GM12878 (cell line): ENCODE data around the gene PROZ. TPM values are rescaled to one million over a fixed set of nuclear protein-coding genes. Genes with fewer than 3 reads are reported as not detected.

Experiments
- BACH1 ChIP-seq: fragments of 450-650 bp; IDR thresholded peaks from 2 replicates; pipeline ENCODE4 v1.6.1; 2017; ENCODE audit warnings: mild to moderate bottlenecking, borderline replicate concordance
- BRCA1 ChIP-seq: IDR thresholded peaks from 2 replicates; pipeline ENCODE4 v1.6.1; 2011; ENCODE audit warnings: low read depth, low read length, improper control_type of control experiment
- CREM ChIP-seq: IDR thresholded peaks from 2 replicates; pipeline ENCODE4 v1.6.1; 2014; ENCODE audit warnings: antibody characterized with exemption, low read depth
- GATAD2B ChIP-seq: fragments of 450-650 bp; conservative IDR thresholded peaks from 2 replicates; pipeline ENCODE4 v1.6.1; 2017; ENCODE audit warnings: low read depth, mild to moderate bottlenecking, moderate library complexity
- HDAC6 ChIP-seq: fragments of 200-600 bp; sonication (generic); IDR thresholded peaks from one replicate; pipeline ENCODE4 v1.8.0; 2017; ENCODE audit warnings: antibody characterized with exemption; ENCODE audit not compliant: unreplicated experiment
- IRF3 ChIP-seq: fragments of 450-650 bp; IDR thresholded peaks from 2 replicates; pipeline ENCODE4 v1.6.1; 2014; ENCODE audit warnings: mild to moderate bottlenecking
- JUND ChIP-seq: IDR thresholded peaks from 2 replicates; pipeline ENCODE4 v1.6.1; 2012; ENCODE audit warnings: low read depth, mild to moderate bottlenecking, low read length, improper control_type of control experiment, moderate library complexity
- KAT2A ChIP-seq: conservative IDR thresholded peaks from 2 replicates; pipeline ENCODE4 v1.6.1; 2011; ENCODE audit warnings: low read depth, low read length; ENCODE audit not compliant: control insufficient read depth
- MEF2A ChIP-seq: IDR thresholded peaks from 2 replicates; pipeline ENCODE4 v1.6.1; 2011; ENCODE audit warnings: low read depth, mild to moderate bottlenecking, low read length, moderate library complexity; ENCODE audit not compliant: insufficient read depth
- MXI1 ChIP-seq: fragments of 150-350 bp; IDR thresholded peaks from 2 replicates; pipeline ENCODE4 v1.6.1; 2011; ENCODE audit warnings: low read depth, mild to moderate bottlenecking, inconsistent platforms, low read length, improper control_type of control experiment
- NFYA ChIP-seq: IDR thresholded peaks from 2 replicates; pipeline ENCODE4 v1.6.1; 2011; ENCODE audit warnings: low read depth, mild to moderate bottlenecking, low read length, improper control_type of control experiment, borderline replicate concordance
- NKRF ChIP-seq: fragments of 450-650 bp; conservative IDR thresholded peaks from 2 replicates; pipeline ENCODE4 v1.6.1; 2017; ENCODE audit warnings: mild to moderate bottlenecking, moderate library complexity
- NR2F1 ChIP-seq: fragments of 450-650 bp; conservative IDR thresholded peaks from 2 replicates; pipeline ENCODE4 v1.6.1; 2017; ENCODE audit warnings: mild to moderate bottlenecking
- PAX5 ChIP-seq: IDR thresholded peaks from 2 replicates; pipeline ENCODE4 v1.6.1; 2011; ENCODE audit warnings: low read depth, low read length, borderline replicate concordance
- PBX3 ChIP-seq: IDR thresholded peaks from 2 replicates; pipeline ENCODE4 v1.6.1; 2011; ENCODE audit warnings: mild to moderate bottlenecking, low read depth, low read length, moderate library complexity; ENCODE audit not compliant: insufficient replicate concordance
- POLR2A ChIP-seq: IDR thresholded peaks from 2 replicates; pipeline ENCODE4 v1.6.1; 2011; ENCODE audit warnings: low read depth, mild to moderate bottlenecking, low read length
- RAD21 ChIP-seq: IDR thresholded peaks from 2 replicates; pipeline ENCODE4 v1.6.1; 2011; ENCODE audit warnings: mild to moderate bottlenecking, low read depth, low read length, moderate library complexity; ENCODE audit not compliant: insufficient read depth
- RAD51 ChIP-seq: fragments of 450-650 bp; IDR thresholded peaks from 2 replicates; pipeline ENCODE4 v1.6.1; 2016; ENCODE audit warnings: moderate library complexity, mild to moderate bottlenecking, inconsistent platforms
- RELA ChIP-seq: fragments of 450-650 bp; IDR thresholded peaks from 2 replicates; pipeline ENCODE4 v1.8.0; 2014; ENCODE audit warnings: borderline replicate concordance; ENCODE audit not compliant: partially characterized antibody
- SIN3A ChIP-seq: IDR thresholded peaks from 2 replicates; pipeline ENCODE4 v1.6.1; 2012; ENCODE audit warnings: low read depth, low read length, improper control_type of control experiment
- SREBF2 ChIP-seq: IDR thresholded peaks from 2 replicates; pipeline ENCODE4 v1.6.1; 2012; ENCODE audit warnings: mild to moderate bottlenecking, low read length
- SUPT20H ChIP-seq: IDR thresholded peaks from 2 replicates; pipeline ENCODE4 v1.6.1; 2011; ENCODE audit warnings: low read depth, mild to moderate bottlenecking, low read length, moderate library complexity, borderline replicate concordance; ENCODE audit not compliant: control insufficient read depth
- USF2 ChIP-seq: IDR thresholded peaks from 2 replicates; pipeline ENCODE4 v1.6.1; 2011; ENCODE audit warnings: low read depth, low read length, improper control_type of control experiment, borderline replicate concordance
- WRNIP1 ChIP-seq: IDR thresholded peaks from 2 replicates; pipeline ENCODE4 v1.6.1; 2011; ENCODE audit warnings: low read depth, low read length, improper control_type of control experiment, borderline replicate concordance
- YBX1 ChIP-seq: fragments of 450-650 bp; IDR thresholded peaks from 2 replicates; pipeline ENCODE4 v1.6.1; 2016; ENCODE audit warnings: antibody characterized with exemption
- YY1 ChIP-seq: IDR thresholded peaks from 2 replicates; pipeline ENCODE4 v1.6.1; 2011; ENCODE audit warnings: low read depth, mild to moderate bottlenecking, low read length
- polyA plus RNA-seq, 11 experiments: library from polyadenylated mRNA; depleted of rRNA in 4 of 11; unstranded in 6 of 11; stranded (reverse) in 5 of 11; fragments of >200 nt; fragmentation: Nextera tagmentation in 4 of 11; fragmentation: Illumina TruSeq in 1 of 11; extraction: Ambion mirVana in 4 of 11; extraction: Trizol in 1 of 11; gene quantifications; 1 replicate in 1 of 11; 2 replicates in 10 of 11; pipeline versions ENCODE4 v1.2.1 to v1.2.3, GENCODE V29; 2011 to 2016; ENCODE audit warnings: inconsistent platforms in 2 of 11, missing spikeins in 2 of 11, low read depth in 1 of 11
- total RNA-seq, 4 experiments: library from RNA; depleted of rRNA in 3 of 4; stranded (reverse); fragments of >200 nt in 3 of 4; fragmentation: Illumina TruSeq in 1 of 4; extraction: Trizol in 1 of 4; gene quantifications; 2 replicates each; pipeline versions ENCODE4 v1.2.1 to v1.2.3, GENCODE V29; 2013 to 2021

PROZ gene
- total and polyA plus RNA-seq, 10 of the 15 experiments (the other 5 are each of a cell fraction or from before 2014, with no cell fraction given), result 0.07 to 0.24 (median 0.21) TPM; not detected in 7

- TF ChIP-seq GATAD2B, result peak; percentile 65
- no peak for TF ChIP-seq NFYA
- no peak for TF ChIP-seq SREBF2
- TF ChIP-seq CREM, result 0 out of 2 replicates have a peak, but pooled peaks have one; percentile 27
- TF ChIP-seq MXI1, result peak; percentile 93
- TF ChIP-seq BACH1, result peak; percentile 43; the same call in 1 of the 2 replicates
- TF ChIP-seq MEF2A, result no peak
- TF ChIP-seq PAX5, result no peak
- no peak for TF ChIP-seq YBX1
- peak; percentile 71 for TF ChIP-seq POLR2A
- no peak for TF ChIP-seq JUND
- TF ChIP-seq SUPT20H, result no peak
- TF ChIP-seq IRF3, result no peak
- no peak for TF ChIP-seq KAT2A
- peak; percentile 57 for TF ChIP-seq NR2F1
- peak; percentile 88 for TF ChIP-seq RAD51
- TF ChIP-seq HDAC6, result peak; percentile 41
- TF ChIP-seq BRCA1, result no peak
- TF ChIP-seq NKRF, result peak; percentile 89
- peak; percentile 43; the same call in 1 of the 2 replicates for TF ChIP-seq USF2
- TF ChIP-seq RELA, result peak; percentile 12
- no peak for TF ChIP-seq WRNIP1
- no peak for TF ChIP-seq YY1
- TF ChIP-seq SIN3A, result peak; percentile 53; the same call in 1 of the 2 replicates
- no peak for TF ChIP-seq PBX3
- no peak for TF ChIP-seq RAD21
These were observed 51.4 kb downstream of the PROZ start (continued) for GRCh38 chr13:113209759-113210421.
